ENCODE results near the gene UBE2H.

DNA sequence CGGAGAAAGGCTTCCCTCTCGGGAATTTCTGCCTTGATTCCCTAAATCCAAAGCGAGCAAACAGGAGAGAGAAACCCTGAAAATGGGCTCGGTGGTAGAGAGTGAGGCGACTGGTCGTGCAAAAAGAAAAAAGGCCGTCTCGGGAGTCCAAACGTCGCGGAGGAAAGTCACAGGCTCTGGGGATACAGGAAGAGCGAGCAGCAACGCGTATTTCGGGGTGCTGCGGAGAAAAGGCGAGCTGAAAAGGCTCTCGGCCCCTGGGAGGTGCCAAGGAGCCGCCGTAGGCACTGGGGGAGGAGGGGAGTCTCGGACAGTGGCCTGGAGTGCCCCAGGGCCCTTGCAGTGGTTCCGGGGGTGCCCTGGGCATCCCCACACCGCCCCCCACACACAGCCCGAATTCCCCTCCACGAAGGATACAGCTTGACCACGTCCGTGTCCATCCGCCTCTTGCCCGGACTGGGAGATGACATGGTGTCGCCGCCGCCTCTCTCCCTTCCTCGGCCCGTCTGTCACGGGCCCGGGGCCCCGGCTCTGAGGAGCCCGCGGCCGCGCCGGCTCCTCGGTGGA is 591 bp downstream of the UBE2H start:
- TF ChIP-seq, protein P1, sequence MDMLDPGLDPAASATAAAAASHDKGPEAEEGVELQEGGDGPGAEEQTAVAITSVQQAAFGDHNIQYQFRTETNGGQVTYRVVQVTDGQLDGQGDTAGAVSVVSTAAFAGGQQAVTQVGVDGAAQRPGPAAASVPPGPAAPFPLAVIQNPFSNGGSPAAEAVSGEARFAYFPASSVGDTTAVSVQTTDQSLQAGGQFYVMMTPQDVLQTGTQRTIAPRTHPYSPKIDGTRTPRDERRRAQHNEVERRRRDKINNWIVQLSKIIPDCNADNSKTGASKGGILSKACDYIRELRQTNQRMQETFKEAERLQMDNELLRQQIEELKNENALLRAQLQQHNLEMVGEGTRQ (IDR thresholded peaks at IDR 0.05; ENCODE audit: borderline replicate concordance, low read depth, low read length): no peak
- no peak for TF ChIP-seq HDAC6 (IDR thresholded peaks at IDR 0.05; ENCODE audit: unreplicated experiment)
- TF ChIP-seq CHD2 (IDR thresholded peaks at IDR 0.05; ENCODE audit: borderline replicate concordance, low read depth, low read length): no peak
- TF ChIP-seq, protein P2, sequence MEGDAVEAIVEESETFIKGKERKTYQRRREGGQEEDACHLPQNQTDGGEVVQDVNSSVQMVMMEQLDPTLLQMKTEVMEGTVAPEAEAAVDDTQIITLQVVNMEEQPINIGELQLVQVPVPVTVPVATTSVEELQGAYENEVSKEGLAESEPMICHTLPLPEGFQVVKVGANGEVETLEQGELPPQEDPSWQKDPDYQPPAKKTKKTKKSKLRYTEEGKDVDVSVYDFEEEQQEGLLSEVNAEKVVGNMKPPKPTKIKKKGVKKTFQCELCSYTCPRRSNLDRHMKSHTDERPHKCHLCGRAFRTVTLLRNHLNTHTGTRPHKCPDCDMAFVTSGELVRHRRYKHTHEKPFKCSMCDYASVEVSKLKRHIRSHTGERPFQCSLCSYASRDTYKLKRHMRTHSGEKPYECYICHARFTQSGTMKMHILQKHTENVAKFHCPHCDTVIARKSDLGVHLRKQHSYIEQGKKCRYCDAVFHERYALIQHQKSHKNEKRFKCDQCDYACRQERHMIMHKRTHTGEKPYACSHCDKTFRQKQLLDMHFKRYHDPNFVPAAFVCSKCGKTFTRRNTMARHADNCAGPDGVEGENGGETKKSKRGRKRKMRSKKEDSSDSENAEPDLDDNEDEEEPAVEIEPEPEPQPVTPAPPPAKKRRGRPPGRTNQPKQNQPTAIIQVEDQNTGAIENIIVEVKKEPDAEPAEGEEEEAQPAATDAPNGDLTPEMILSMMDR (IDR thresholded peaks at IDR 0.05 in 2 of 3, conservative IDR thresholded peaks at IDR 0.05 in 1 of 3; ENCODE audit: control insufficient read depth in 2 of 3, extremely low read depth in 1 of 3, insufficient read depth in 1 of 3, low read depth in 3 of 3, low read length in 3 of 3): no peak; a peak in 2 of 6 replicates

Measured in GM12878 (cell line).